Measurements from ENCODE around the gene FCGR3B.
"Not testable (repeated sequence)": the region's sequence is repeated elsewhere in the genome, so short reads cannot be mapped to it uniquely, and the experiment has no call there.

The FCGR3B gene

GRCh38 chr1:161589920-161590319 is 41.1 kb downstream of the FCGR3B start:
- H3K4me3 ChIP-seq; H3K27ac ChIP-seq; DNase-seq (ENCODE audit: low spot score): not testable (repeated sequence)

DNA sequence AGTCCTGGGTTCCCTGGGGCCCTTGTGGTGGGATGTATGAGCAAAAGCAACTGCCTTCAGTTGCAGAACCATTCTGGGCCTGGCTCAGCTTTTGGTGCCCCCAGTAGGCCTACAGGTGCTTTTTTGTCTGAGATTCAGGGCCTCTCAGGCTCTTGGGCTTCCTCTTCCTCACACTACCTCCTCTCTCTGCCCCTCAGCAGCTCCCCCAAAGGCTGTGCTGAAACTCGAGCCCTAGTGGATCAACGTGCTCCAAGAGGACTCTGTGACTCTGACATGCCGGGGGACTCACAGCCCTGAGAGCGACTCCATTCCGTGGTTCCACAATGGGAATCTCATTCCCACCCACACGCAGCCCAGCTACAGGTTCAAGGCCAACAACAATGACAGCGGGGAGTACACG is 41.6 kb downstream of the FCGR3B start:
- H3K27ac ChIP-seq; DNase-seq (ENCODE audit: low spot score); H3K4me3 ChIP-seq: not testable (repeated sequence)

DNA sequence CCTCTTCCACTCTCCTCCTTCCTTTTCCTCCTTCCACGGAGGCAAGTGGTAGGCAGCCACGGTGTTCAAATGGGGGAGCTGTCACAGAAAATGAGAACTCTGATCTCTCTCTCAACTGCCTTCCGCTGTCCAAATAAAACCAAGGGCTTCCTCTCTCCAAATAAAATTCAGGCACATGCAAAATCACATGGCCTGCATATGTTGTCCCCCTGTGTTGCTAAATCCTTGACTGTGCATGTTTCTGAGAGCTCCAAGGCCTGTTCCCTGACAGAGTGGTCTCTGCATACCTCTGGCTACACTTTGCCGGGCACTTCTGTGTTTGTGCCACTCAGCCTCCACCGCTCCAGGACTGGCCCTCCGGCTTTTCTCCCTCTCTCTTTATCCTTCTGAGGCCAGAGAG is 42.4 kb downstream of the FCGR3B start:
- not testable (repeated sequence) for H3K4me3 ChIP-seq; DNase-seq (ENCODE audit: low spot score); H3K27ac ChIP-seq

GRCh38 chr1:161582882-161583281 is 48.1 kb downstream of the FCGR3B start:
- DNase-seq (ENCODE audit: low spot score); H3K27ac ChIP-seq; H3K4me3 ChIP-seq: not testable (repeated sequence)

GRCh38 chr1:161580879-161581537 is 50.0 kb downstream of the FCGR3B start:
- DNase-seq (ENCODE audit: low spot score); H3K27ac ChIP-seq; H3K4me3 ChIP-seq: not testable (repeated sequence)

- H3K27ac ChIP-seq; DNase-seq (ENCODE audit: low spot score); H3K4me3 ChIP-seq: not testable (repeated sequence)
Measured at GRCh38 chr1:161579856-161580507, 51.0 kb downstream of the FCGR3B start.

DNA sequence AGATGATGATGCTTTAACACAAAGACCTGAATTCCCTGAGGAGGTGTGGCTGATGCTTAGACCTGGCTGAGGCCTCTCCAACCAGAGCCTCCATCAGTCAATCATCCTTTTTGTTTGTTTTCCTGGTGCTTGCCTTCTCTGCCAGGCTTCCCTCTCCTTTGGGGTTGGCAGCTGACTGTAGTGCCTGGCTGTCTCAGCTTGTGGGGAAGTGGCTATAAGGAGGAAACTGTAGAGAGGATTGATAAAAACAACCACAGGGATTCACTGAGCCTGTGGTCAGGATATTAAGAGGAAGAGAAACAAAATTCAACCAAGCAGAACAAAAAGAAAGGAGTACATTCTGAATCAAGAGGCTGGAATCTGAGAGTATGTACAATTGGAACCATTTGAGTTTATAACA is 54.3 kb downstream of the FCGR3B start:
- not testable (repeated sequence) for DNase-seq (ENCODE audit: low spot score); H3K27ac ChIP-seq; H3K4me3 ChIP-seq

Measured in coronary artery (tissue), 2 donors.